GM19324 (cell line): ENCODE data around the gene NOL6.
"Not testable (repeated sequence)": the region's sequence is repeated elsewhere in the genome, so short reads cannot be mapped to it uniquely, and the experiment has no call there.

Experiments used
- ATAC-seq: cut with Tn5 transposase; IDR thresholded peaks from one replicate; pipeline ENCODE4 v1.9.1; 2021; ENCODE audit warnings: mild to moderate bottlenecking, moderate library complexity; ENCODE audit not compliant: unreplicated experiment, low FRiP score

Gene NOL6

GRCh38 chr9:33472881-33473615, 676 bp downstream of the NOL6 start:
- no peak for ATAC-seq

- no peak for ATAC-seq
Observed at GRCh38 chr9:33472171-33472880, 1.4 kb downstream of the NOL6 start.

- no peak for ATAC-seq
Observed at GRCh38 chr9:33471361-33471760, 2.4 kb downstream of the NOL6 start.

GRCh38 chr9:33469891-33470290, 3.8 kb downstream of the NOL6 start:
- ATAC-seq: no peak

- no peak for ATAC-seq
Observed at GRCh38 chr9:33468797-33469621, 4.7 kb downstream of the NOL6 start.

GRCh38 chr9:33468215-33468730, 5.5 kb downstream of the NOL6 start:
- ATAC-seq: no peak

GRCh38 chr9:33467526-33467925, 6.2 kb downstream of the NOL6 start:
- no peak for ATAC-seq

- ATAC-seq: no peak
Observed at GRCh38 chr9:33466565-33467495, 6.9 kb downstream of the NOL6 start.

GRCh38 chr9:33465596-33466564, 7.8 kb downstream of the NOL6 start:
- no peak for ATAC-seq

- ATAC-seq: no peak
Observed at GRCh38 chr9:33465096-33465495, 8.6 kb downstream of the NOL6 start.

- ATAC-seq: no peak
Observed at GRCh38 chr9:33464045-33464636, 9.6 kb downstream of the NOL6 start.

- no peak for ATAC-seq
Observed at GRCh38 chr9:33463151-33463550, 10.6 kb downstream of the NOL6 start.

GRCh38 chr9:33461492-33461891, 12.2 kb downstream of the NOL6 start:
- ATAC-seq: no peak

- ATAC-seq: no peak
Observed at GRCh38 chr9:33460854-33461253, 12.9 kb downstream of the NOL6 start.

- ATAC-seq: no peak
Observed at GRCh38 chr9:33459115-33459514, 14.6 kb downstream of the NOL6 start.

GRCh38 chr9:33458444-33458843, 15.3 kb downstream of the NOL6 start:
- ATAC-seq: no peak

GRCh38 chr9:33455945-33456344, 17.8 kb downstream of the NOL6 start:
- ATAC-seq: no peak

GRCh38 chr9:33455456-33455855, 18.3 kb downstream of the NOL6 start:
- not testable (repeated sequence) for ATAC-seq
